ENCODE results near the gene PRKD2. TPM values are rescaled to one million over a fixed set of nuclear protein-coding genes. Genes with fewer than 3 reads are reported as not detected.

PRKD2 gene
- total and polyA plus RNA-seq, 2 donors (not counting 1 experiment from before 2014, with no cell fraction given), result 8.1 to 11.6 TPM

DNA sequence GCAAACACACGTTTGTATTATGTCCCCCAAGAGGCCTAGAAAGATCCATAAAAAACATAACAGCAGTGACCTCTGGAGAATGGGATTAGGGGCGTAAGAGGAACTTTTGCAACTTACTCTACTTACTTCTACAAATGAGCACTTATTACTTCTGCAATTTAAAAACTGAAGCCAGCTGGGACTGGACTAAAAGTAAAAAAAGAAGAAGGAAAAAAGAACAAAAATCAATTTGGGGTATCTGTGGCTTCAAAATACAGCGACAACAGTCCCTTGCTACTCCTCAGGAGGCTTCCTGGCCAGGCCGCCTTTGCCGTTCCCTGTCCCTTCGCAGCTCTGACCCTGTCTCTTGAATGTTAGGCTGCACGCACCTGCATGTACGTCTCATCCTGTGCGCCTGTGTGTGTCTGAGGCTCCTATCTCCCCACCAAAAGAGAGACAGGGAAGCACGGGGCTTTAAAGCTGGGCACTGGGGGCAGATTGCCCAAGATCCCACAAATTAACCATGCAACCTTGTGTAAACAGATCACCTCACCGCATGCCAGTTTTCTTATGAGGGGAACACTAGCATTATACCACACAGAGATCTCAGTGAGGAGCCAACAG lies 16.9 kb upstream of the PRKD2 start:
- Histone ChIP-seq H3K36me3 (ENCODE audit: control insufficient read depth, insufficient read depth, low read length) (peaks cover 43% of the 10 kb centered on the region), H4K20me1 (ENCODE audit: control insufficient read depth, extremely low read depth, insufficient read depth, low read length) (no peaks in the 10 kb centered on the region), H3K27ac (ENCODE audit: insufficient read depth, low read length) (no peak overlapping the region), H3K4me1 (ENCODE audit: control insufficient read depth, extremely low read depth, insufficient read depth, low read length) (peaks cover 18% of the 10 kb centered on the region), H3K27me3 (ENCODE audit: control insufficient read depth, insufficient read depth, low read length) (no peaks in the 10 kb centered on the region), H3K4me3 (replicated peaks in 1 of 4; ENCODE audit: control extremely low read depth in 1 of 4, insufficient read depth in 1 of 4, low read depth in 3 of 4, low read length in 4 of 4) (no peak overlapping the region), H3K9ac (ENCODE audit: insufficient read depth, low read length) (no peak overlapping the region), H3K4me2 (ENCODE audit: extremely low read depth, insufficient read depth, low read length) (no peak overlapping the region), H3K9me3 (ENCODE audit: control insufficient read depth, insufficient read depth, low read depth, low read length) (no peaks in the 10 kb centered on the region), H3K79me2 (ENCODE audit: control insufficient read depth, insufficient read depth, low read length) (peaks cover 53% of the 10 kb centered on the region), H2AFZ (ENCODE audit: low read length) (no peak overlapping the region)
- TF ChIP-seq EZH2 (IDR thresholded peaks at IDR 0.05; ENCODE audit: low read length, missing control alignments) (no peak), CTCF (conservative IDR thresholded peaks at IDR 0.05 in 1 of 2, IDR thresholded peaks at IDR 0.05 in 1 of 2; ENCODE audit: low read depth in 1 of 2, low read length in 2 of 2) (no peak)
- no peak for DNase-seq (ENCODE audit: low read depth in 2 of 2)

DNA sequence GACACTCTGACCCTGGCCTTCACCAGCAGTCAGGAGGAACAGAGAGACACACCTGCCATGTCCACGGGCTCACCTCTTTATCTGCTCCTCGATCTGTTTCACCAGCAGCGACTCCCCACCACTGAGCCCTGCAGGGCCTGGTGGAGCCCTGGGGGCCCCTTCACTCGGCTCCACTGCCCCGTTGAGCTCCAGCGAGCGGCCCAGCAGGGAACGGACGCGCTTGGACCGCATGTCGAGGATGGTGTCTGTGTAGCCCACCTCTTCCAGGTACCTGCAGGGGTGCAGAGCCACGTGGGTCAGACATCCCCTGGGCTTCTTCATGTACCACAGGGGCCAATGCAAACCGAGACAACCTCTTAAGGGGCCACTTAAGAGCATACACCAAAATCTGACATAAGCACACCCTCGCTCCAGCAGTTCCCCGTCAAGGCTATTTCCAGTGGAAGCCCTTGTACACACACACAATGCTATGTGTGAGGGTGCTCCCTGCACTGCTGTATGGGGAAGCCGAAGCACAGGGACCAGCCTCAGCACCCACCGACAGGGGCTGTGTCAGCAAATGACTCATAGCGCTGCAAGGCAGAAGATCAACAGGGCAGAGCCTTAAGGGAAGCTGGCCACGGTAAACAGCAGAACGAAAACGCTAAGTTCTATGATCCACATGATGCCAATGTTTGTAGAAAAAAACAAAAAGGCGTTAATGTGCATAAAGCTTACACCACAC lies 16.2 kb upstream of the PRKD2 start:
- Histone ChIP-seq H3K4me1 (ENCODE audit: control insufficient read depth, extremely low read depth, insufficient read depth, low read length) (peaks cover 18% of the 10 kb centered on the region), H3K4me2 (ENCODE audit: extremely low read depth, insufficient read depth, low read length) (no peak overlapping the region), H3K36me3 (ENCODE audit: control insufficient read depth, insufficient read depth, low read length) (peaks cover 47% of the 10 kb centered on the region), H4K20me1 (ENCODE audit: control insufficient read depth, extremely low read depth, insufficient read depth, low read length) (no peaks in the 10 kb centered on the region), H3K27me3 (ENCODE audit: control insufficient read depth, insufficient read depth, low read length) (no peaks in the 10 kb centered on the region), H3K27ac (ENCODE audit: insufficient read depth, low read length) (no peak overlapping the region), H3K79me2 (ENCODE audit: control insufficient read depth, insufficient read depth, low read length) (peaks cover 51% of the 10 kb centered on the region), H2AFZ (ENCODE audit: low read length) (no peak overlapping the region), H3K9ac (ENCODE audit: insufficient read depth, low read length) (no peak overlapping the region), H3K9me3 (ENCODE audit: control insufficient read depth, insufficient read depth, low read depth, low read length) (no peaks in the 10 kb centered on the region), H3K4me3 (replicated peaks in 1 of 4; ENCODE audit: control extremely low read depth in 1 of 4, insufficient read depth in 1 of 4, low read depth in 3 of 4, low read length in 4 of 4) (no peak overlapping the region)
- DNase-seq (ENCODE audit: low read depth in 2 of 2), result peak; percentile 60 to 78
- TF ChIP-seq EZH2 (IDR thresholded peaks at IDR 0.05; ENCODE audit: low read length, missing control alignments), result no peak
- no peak for TF ChIP-seq CTCF (conservative IDR thresholded peaks at IDR 0.05 in 1 of 2, IDR thresholded peaks at IDR 0.05 in 1 of 2; ENCODE audit: low read depth in 1 of 2, low read length in 2 of 2)

DNA sequence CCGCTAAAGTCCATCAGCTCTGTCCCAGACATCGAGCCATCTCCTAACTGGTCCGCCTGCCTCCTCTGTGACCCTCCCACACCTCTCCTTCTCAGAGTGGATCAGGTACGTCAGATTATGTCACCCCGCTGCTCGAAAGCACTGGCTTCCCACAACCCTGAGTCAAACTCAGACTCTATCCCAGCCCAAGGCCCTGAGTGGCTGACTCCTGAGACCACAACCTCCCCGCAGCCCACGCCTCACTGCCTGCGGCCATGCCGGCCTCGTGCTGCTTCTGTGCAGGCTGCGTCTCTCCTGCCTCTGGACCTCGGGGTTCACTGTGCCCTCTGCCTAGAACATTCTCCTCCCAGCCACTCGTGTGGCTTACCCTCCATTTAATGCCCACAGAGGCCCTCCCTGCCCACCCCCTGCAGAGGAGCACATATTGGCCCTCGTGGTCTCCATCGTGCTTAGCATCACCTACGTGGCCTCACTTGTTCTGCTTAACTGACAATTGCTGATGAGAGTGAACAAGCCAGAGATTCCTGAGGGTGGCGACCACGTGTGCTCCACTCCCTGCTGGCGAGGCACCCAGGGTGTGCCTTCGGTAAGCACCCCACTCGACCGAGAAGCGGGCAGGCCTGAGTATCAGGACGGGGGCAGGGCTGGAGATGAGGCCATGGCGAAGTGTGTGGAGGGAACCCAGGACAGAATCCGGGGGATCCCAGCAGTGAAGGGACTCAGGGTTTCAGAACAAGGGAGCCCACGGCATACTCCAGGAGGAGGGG lies 15.4 kb upstream of the PRKD2 start:
- H3K79me2 ChIP-seq (ENCODE audit: control insufficient read depth, insufficient read depth, low read length), result peaks cover 43% of the 10 kb centered on the region
- no peak overlapping the region for H3K4me3 ChIP-seq (replicated peaks in 1 of 4; ENCODE audit: control extremely low read depth in 1 of 4, insufficient read depth in 1 of 4, low read depth in 3 of 4, low read length in 4 of 4)
- H3K9ac ChIP-seq (ENCODE audit: insufficient read depth, low read length), result no peak overlapping the region
- TF ChIP-seq CTCF (conservative IDR thresholded peaks at IDR 0.05 in 1 of 2, IDR thresholded peaks at IDR 0.05 in 1 of 2; ENCODE audit: low read depth in 1 of 2, low read length in 2 of 2) (no peak), EZH2 (IDR thresholded peaks at IDR 0.05; ENCODE audit: low read length, missing control alignments) (no peak)
- no peak overlapping the region for H3K4me2 ChIP-seq (ENCODE audit: extremely low read depth, insufficient read depth, low read length)
- peaks cover 47% of the 10 kb centered on the region for H3K36me3 ChIP-seq (ENCODE audit: control insufficient read depth, insufficient read depth, low read length)
- H3K27me3 ChIP-seq (ENCODE audit: control insufficient read depth, insufficient read depth, low read length), result no peaks in the 10 kb centered on the region
- no peak overlapping the region for H2AFZ ChIP-seq (ENCODE audit: low read length)
- no peak overlapping the region for H3K27ac ChIP-seq (ENCODE audit: insufficient read depth, low read length)
- peaks cover 18% of the 10 kb centered on the region for H3K4me1 ChIP-seq (ENCODE audit: control insufficient read depth, extremely low read depth, insufficient read depth, low read length)
- no peaks in the 10 kb centered on the region for H3K9me3 ChIP-seq (ENCODE audit: control insufficient read depth, insufficient read depth, low read depth, low read length)
- H4K20me1 ChIP-seq (ENCODE audit: control insufficient read depth, extremely low read depth, insufficient read depth, low read length), result no peaks in the 10 kb centered on the region
- peak in 1 of 2 donors; percentile 88 for DNase-seq (ENCODE audit: low read depth in 2 of 2)

All from fibroblast of lung (primary cell).